Kidney (tissue), 14 donors: ENCODE results near the gene TMEM252. TPM values are rescaled to one million over a fixed set of nuclear protein-coding genes. Genes with fewer than 3 reads are reported as not detected.

ENCODE experiments used
- DNase-seq, 5 donors: peaks; one replicate each; pipeline ENCODE4 v3.0.0-alpha.2; 2013 to 2020
- FAIRE-seq: peaks from 2 replicates; lab custom pipeline; 2012; peaks lifted over from hg19 to GRCh38; lab: Jason Lieb, UNC
- H3K27ac ChIP-seq, 2 donors: one replicate each; pipeline ENCODE4 v1.7.0; 2013; ENCODE audit warnings: low read depth in 2 of 2, low read length in 2 of 2, inconsistent platforms in 1 of 2
- H3K27me3 ChIP-seq: one replicate; pipeline ENCODE4 v1.7.1; 2013; ENCODE audit warnings: low read length, inconsistent platforms; ENCODE audit not compliant: control insufficient read depth, insufficient read depth
- H3K36me3 ChIP-seq, 3 donors: one replicate each; pipeline versions ENCODE4 v1.7.0 to v1.7.1; 2013; ENCODE audit warnings: low read length in 3 of 3, control low read depth in 1 of 3, inconsistent platforms in 1 of 3; ENCODE audit not compliant: insufficient read depth in 3 of 3, control insufficient read depth in 2 of 3
- H3K4me1 ChIP-seq, 3 donors: one replicate each; pipeline versions ENCODE4 v1.7.0 to v1.7.1; 2013; ENCODE audit warnings: low read length in 3 of 3, inconsistent platforms in 1 of 3, low read depth in 1 of 3; ENCODE audit not compliant: control insufficient read depth in 2 of 3, insufficient read depth in 2 of 3
- H3K4me3 ChIP-seq, 3 donors: one replicate each; pipeline versions ENCODE4 v1.7.0 to v1.8.1; 2013; ENCODE audit warnings: low read length in 3 of 3, control low read depth in 1 of 3, inconsistent platforms in 1 of 3
- H3K9ac ChIP-seq, 3 donors: one replicate each; pipeline versions ENCODE4 v1.7.0 to v1.7.1; 2013; ENCODE audit warnings: low read length in 3 of 3, control low read depth in 1 of 3, inconsistent platforms in 1 of 3
- H3K9me3 ChIP-seq, 3 donors: one replicate each; pipeline versions ENCODE4 v1.7.0 to v1.7.1; 2013; ENCODE audit warnings: low read length in 3 of 3, control low read depth in 1 of 3, inconsistent platforms in 1 of 3; ENCODE audit not compliant: control insufficient read depth in 2 of 3, insufficient read depth in 1 of 3
- intact Hi-C: fragments of 100-400 bp; cut with DNase I; formaldehyde crosslinking; loops from one replicate; pipeline ENCODE4 v1.11.1; 2022
- polyA plus RNA-seq: library from polyadenylated mRNA; stranded (reverse); fragments of 350-450 nt; fragmentation: Illumina TruSeq; extraction: RNeasy Lipid Tissue Mini Kit (QIAGEN cat#74804); gene quantifications from one replicate; pipeline ENCODE4 v1.2.3, GENCODE V29; 2014; ENCODE audit warnings: low read depth, low replicate concordance; ENCODE audit not compliant: insufficient read depth
- total RNA-seq: library from RNA; stranded (reverse); fragmentation: NEBNext Ultra II Directional; extraction: Animal tissue kit (Norgen Biotek cat#: 25700); gene quantifications from one replicate; pipeline ENCODE4 v1.2.1, GENCODE V29; 2021
- TF ChIP-seq, protein P1 (sequence below): IDR thresholded peaks from 3 replicates; pipeline ENCODE4 v1.5.1; 2012; ENCODE audit warnings: mild to moderate bottlenecking, moderate library complexity, borderline replicate concordance; ENCODE audit not compliant: insufficient read depth; ENCODE audit errors: extremely low read depth
- donor health status: control.
- donor health status: control.
- donor health status: control.
- donor health status: control.
- donor health status: control.
- donor health status: DM: yes; HTN: yes; CAD: no.
- donor health status: Normal renal cell carcinoma (clear cell type).

The TMEM252 gene
- total and polyA plus RNA-seq, 2 donors from 2014 or later, result 3.4 to 111 TPM

DNA sequence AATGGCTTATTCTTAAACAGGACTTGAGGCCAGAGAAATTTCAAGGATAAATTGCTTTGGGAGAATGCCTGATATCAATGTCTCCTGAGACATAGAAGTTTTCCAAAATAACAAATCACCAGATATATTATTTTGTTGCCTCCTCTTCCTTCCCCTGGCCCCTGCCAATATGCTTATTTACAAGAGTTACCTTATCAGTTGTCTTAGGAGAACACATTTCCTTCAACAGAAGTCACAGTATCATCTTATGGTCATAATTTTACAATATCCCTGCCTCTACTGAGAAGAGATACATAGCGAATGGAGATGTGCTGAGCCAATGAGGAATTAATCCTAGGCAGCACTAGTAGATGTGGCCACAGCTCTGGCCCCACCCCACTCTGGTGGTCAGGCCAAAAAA is 43.1 kb downstream of the TMEM252 start:
- Histone ChIP-seq H3K27ac (no peak overlapping the region), H3K36me3 (no peaks in the 10 kb centered on the region), H3K4me1 (no peaks in the 10 kb centered on the region), H3K4me3 (no peak overlapping the region), H3K9ac (no peak overlapping the region), H3K9me3 (no peaks in the 10 kb centered on the region), H3K27me3 (no peaks in the 10 kb centered on the region)
- DNase-seq (no peak), FAIRE-seq (no peak)
- TF ChIP-seq, protein P1, sequence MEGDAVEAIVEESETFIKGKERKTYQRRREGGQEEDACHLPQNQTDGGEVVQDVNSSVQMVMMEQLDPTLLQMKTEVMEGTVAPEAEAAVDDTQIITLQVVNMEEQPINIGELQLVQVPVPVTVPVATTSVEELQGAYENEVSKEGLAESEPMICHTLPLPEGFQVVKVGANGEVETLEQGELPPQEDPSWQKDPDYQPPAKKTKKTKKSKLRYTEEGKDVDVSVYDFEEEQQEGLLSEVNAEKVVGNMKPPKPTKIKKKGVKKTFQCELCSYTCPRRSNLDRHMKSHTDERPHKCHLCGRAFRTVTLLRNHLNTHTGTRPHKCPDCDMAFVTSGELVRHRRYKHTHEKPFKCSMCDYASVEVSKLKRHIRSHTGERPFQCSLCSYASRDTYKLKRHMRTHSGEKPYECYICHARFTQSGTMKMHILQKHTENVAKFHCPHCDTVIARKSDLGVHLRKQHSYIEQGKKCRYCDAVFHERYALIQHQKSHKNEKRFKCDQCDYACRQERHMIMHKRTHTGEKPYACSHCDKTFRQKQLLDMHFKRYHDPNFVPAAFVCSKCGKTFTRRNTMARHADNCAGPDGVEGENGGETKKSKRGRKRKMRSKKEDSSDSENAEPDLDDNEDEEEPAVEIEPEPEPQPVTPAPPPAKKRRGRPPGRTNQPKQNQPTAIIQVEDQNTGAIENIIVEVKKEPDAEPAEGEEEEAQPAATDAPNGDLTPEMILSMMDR, result no peak
- intact Hi-C loops, result no loop called here

GRCh38 chr9:68496356-68496755 is 44.3 kb downstream of the TMEM252 start:
- no peak overlapping the region for H3K9ac ChIP-seq
- intact Hi-C loops, result no loop called here

GRCh38 chr9:68495247-68495646 is 45.4 kb downstream of the TMEM252 start:
- Histone ChIP-seq H3K9me3 (no peaks in the 10 kb centered on the region), H3K4me1 (no peaks in the 10 kb centered on the region), H3K9ac (no peak overlapping the region), H3K27me3 (no peaks in the 10 kb centered on the region), H3K27ac (no peak overlapping the region), H3K4me3 (no peak overlapping the region), H3K36me3 (no peaks in the 10 kb centered on the region)
- intact Hi-C loops, result no loop called here
- FAIRE-seq (no peak), DNase-seq (no peak)
- TF ChIP-seq, protein P1, result no peak

More at GRCh38 chr9:68496356-68496755, 44.3 kb downstream of the TMEM252 start:
- no peaks in the 10 kb centered on the region for H3K36me3 ChIP-seq
- no peaks in the 10 kb centered on the region for H3K9me3 ChIP-seq
- TF ChIP-seq, protein P1, result no peak
- no peaks in the 10 kb centered on the region for H3K27me3 ChIP-seq
- FAIRE-seq (no peak), DNase-seq (no peak)
- no peak overlapping the region for H3K27ac ChIP-seq
- no peak overlapping the region for H3K4me3 ChIP-seq
- no peaks in the 10 kb centered on the region for H3K4me1 ChIP-seq

DNA sequence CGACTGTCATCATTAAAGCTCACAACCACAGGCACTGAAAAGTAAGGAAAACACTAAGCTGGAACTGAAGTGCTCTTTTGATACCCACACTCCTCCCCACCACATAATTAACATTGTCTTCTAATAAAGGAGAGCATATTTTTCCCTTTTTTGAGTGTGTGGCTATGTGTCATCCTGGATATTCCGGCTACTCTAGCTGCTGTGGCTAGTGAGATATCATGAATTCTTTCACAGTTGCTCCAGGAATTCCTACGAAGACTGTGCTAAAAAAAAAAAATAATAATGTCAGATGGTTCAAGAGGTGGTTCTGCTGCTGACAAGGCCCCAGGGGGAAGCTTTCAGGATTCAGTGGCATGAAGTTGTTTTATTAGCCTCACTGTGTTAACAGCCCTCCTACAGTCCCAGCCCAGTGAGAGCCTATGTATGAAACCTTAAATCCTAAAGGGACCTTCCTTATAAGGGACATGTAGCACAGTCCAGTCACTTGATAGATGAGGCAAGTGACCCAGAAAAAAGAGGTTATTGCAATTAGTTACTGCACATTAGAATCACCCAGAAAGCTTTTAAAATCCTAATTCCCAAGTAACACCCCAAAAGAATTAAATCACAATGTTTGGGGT is 46.6 kb downstream of the TMEM252 start:
- Histone ChIP-seq H3K9me3 (no peaks in the 10 kb centered on the region), H3K4me3 (no peak overlapping the region), H3K27me3 (no peaks in the 10 kb centered on the region), H3K4me1 (no peaks in the 10 kb centered on the region), H3K36me3 (no peaks in the 10 kb centered on the region), H3K9ac (no peak overlapping the region), H3K27ac (no peak overlapping the region)
- DNase-seq (peak in 1 of 5 donors; percentile 19), FAIRE-seq (no peak)
- TF ChIP-seq, protein P1, result no peak
- intact Hi-C loops, result no loop called here
